ENCODE measurements around the gene LRP5. TPM values are rescaled to one million over a fixed set of nuclear protein-coding genes. Genes with fewer than 3 reads are reported as not detected.
A peak's percentile ranks its signal among the peaks of the same experiment; 100 is the strongest.

Gene LRP5
- total RNA-seq, 2 donors from 2014 or later = 34.6 to 60.9 TPM

DNA sequence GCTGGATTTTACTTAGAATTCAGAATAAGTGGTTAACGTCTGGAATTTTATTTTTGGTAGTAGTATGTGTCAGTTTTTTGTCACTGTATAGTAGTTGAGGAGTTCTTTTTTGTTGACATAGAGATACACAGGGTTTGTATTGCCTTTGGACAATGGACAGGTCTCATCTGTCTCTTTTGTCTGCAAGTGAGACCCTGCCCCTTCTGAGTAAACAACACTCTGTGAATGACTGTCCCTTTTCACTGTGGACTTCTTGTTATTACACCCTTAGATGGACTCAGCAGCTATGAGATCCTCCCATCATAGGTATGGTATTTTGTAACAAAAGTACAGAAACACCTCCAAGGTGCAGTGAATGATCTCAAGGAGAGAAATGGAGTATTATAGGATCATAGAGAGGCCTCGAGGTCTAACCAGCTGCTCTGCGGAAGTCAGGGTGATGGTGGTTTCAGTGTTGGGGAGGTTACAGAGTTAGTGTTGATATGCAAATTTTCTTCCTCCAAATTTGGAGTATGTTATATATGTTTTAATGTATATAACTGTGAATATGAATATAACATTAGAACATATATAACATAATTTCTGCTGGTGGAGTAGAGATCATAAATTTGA lies 155.9 kb downstream of the LRP5 start:
- Histone ChIP-seq H3K9me3 (no peaks in the 10 kb centered on the region), H3K4me3 (no peak overlapping the region), H3K27ac (no peak overlapping the region), H3K27me3 (no peaks in the 10 kb centered on the region), H3K4me1 (peaks cover 0 to 93% of the 10 kb centered on the region in 2 donors), H3K36me3 (no peaks in the 10 kb centered on the region)
- DNase-seq (ENCODE audit: low spot score) = no peak
- TF ChIP-seq CTCF (IDR thresholded peaks at IDR 0.05) = no peak

GRCh38 chr11:68469122-68469521 lies 156.7 kb downstream of the LRP5 start:
- Histone ChIP-seq H3K27ac (no peak overlapping the region), H3K36me3 (no peaks in the 10 kb centered on the region), H3K4me3 (no peak overlapping the region), H3K9me3 (no peaks in the 10 kb centered on the region), H3K27me3 (no peaks in the 10 kb centered on the region), H3K4me1 (peaks cover 0 to 93% of the 10 kb centered on the region in 2 donors)
- TF ChIP-seq CTCF (IDR thresholded peaks at IDR 0.05) = no peak
- DNase-seq (ENCODE audit: low spot score) = no peak

GRCh38 chr11:68469642-68470041 lies 157.3 kb downstream of the LRP5 start:
- Histone ChIP-seq H3K4me1 (peaks cover 0 to 93% of the 10 kb centered on the region in 2 donors), H3K9me3 (no peaks in the 10 kb centered on the region), H3K4me3 (no peak overlapping the region), H3K36me3 (no peaks in the 10 kb centered on the region), H3K27ac (no peak overlapping the region), H3K27me3 (no peaks in the 10 kb centered on the region)
- TF ChIP-seq CTCF (IDR thresholded peaks at IDR 0.05) = no peak
- DNase-seq (ENCODE audit: low spot score) = no peak

DNA sequence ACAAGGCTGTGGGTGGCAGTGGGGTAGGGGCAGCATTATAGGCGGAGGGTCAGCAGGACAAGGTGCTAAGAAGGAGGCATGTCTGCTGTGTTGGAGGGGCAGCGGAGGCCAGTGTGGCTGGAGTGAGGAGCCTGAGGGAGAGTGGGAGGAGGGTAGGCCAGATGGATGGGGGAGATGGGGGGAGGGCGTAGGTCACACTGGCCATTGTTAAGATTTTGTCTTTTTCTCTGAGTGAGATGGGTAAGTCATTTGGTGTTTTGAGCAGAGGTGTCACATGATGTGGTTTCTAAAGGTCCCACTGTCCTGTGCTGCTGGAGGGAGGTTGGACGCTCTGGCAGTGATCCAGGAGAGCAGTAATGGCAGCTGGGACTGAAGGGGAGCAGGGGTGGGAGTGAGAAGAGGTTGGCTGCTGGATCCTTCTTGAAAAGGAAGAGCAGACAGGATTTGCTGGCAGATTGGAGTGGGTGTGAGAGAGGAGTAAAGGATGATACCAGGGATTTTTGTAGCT lies 158.0 kb downstream of the LRP5 start:
- no peaks in the 10 kb centered on the region for H3K9me3 ChIP-seq
- H3K4me3 ChIP-seq = no peak overlapping the region
- peaks cover 0 to 89% of the 10 kb centered on the region in 2 donors for H3K4me1 ChIP-seq
- H3K36me3 ChIP-seq = no peaks in the 10 kb centered on the region
- H3K27me3 ChIP-seq = no peaks in the 10 kb centered on the region
- no peak for TF ChIP-seq CTCF (IDR thresholded peaks at IDR 0.05)
- DNase-seq (ENCODE audit: low spot score) = no peak
- H3K27ac ChIP-seq = no peak overlapping the region

- no peak for TF ChIP-seq CTCF (IDR thresholded peaks at IDR 0.05)
- Histone ChIP-seq H3K27ac (peak overlapping the region in 1 of 2 donors; percentile 35), H3K27me3 (no peaks in the 10 kb centered on the region), H3K4me1 (peaks cover 0 to 79% of the 10 kb centered on the region in 2 donors), H3K9me3 (no peaks in the 10 kb centered on the region), H3K36me3 (no peaks in the 10 kb centered on the region), H3K4me3 (no peak overlapping the region)
- no peak for DNase-seq (ENCODE audit: low spot score)
Observed at GRCh38 chr11:68471360-68472340, 159.3 kb downstream of the LRP5 start.

Data from right atrium auricular region (tissue), 2 donors.